GM12878 (cell line): ENCODE data around the gene FGGY. TPM values are rescaled to one million over a fixed set of nuclear protein-coding genes. Genes with fewer than 3 reads are reported as not detected.

Experiments
- ATAC-seq: fragments of 200-7000 bp; cut with Tn5 transposase; 3 replicates; pipeline ENCODE4 v1.9.1; 2020; ENCODE audit warnings: mild to moderate bottlenecking, moderate library complexity
- BruUV-seq: library from RNA; stranded (reverse); fragments of 400-500 nt; replicated peaks from 2 replicates; lab custom pipeline; 2021; lab: Mats Ljungman, UMichigan
- CTCF ChIA-PET: fragments of 300-600 bp; sonication (Branson Sonifier 250); formaldehyde crosslinking; extraction: SDS; loops from one replicate; lab custom pipeline; 2021; ENCODE audit warnings: inconsistent platforms; lab: Yijun Ruan, JAX
- POLR2A ChIA-PET: fragments of 350-600 bp; formaldehyde crosslinking; extraction: SDS; loops from one replicate; lab custom pipeline; 2021; ENCODE audit warnings: inconsistent platforms; lab: Charles Lee
- RAD21 ChIA-PET: fragments of 300-600 bp; sonication (Branson Sonifier 250); formaldehyde crosslinking; loops from one replicate; lab custom pipeline; 2023; ENCODE audit warnings: antibody characterized with exemption; ENCODE audit not compliant: unreplicated experiment; lab: Charles Lee
- SMC1A ChIA-PET: fragments of 300-600 bp; sonication (Branson Sonifier 250); formaldehyde crosslinking; loops from one replicate; lab custom pipeline; 2023; ENCODE audit not compliant: unreplicated experiment, uncharacterized antibody; lab: Charles Lee
- DNase-seq: peaks from one replicate; pipeline ENCODE4 v3.0.0-alpha.2; 2011; ENCODE audit warnings: low read depth, low spot score
- FAIRE-seq: peaks from 3 replicates; lab custom pipeline; 2011; peaks lifted over from hg19 to GRCh38; lab: Jason Lieb, UNC
- H2AFZ ChIP-seq: 2 replicates; pipeline ENCODE4 v1.6.0; 2011; ENCODE audit warnings: low read depth, low read length, control low read depth; ENCODE audit not compliant: control insufficient read depth
- H3K27ac ChIP-seq: 2 replicates; pipeline ENCODE4 v1.5.1; 2011; ENCODE audit warnings: control low read depth; ENCODE audit not compliant: control insufficient read depth, insufficient read depth
- H3K27me3 ChIP-seq, 2 experiments: replicated peaks in 1 of 2; 2 replicates each; pipeline versions ENCODE4 v1.6.0 to v1.6.1; 2011; ENCODE audit warnings: low read length in 1 of 2; ENCODE audit not compliant: control insufficient read depth in 2 of 2, insufficient read depth in 2 of 2
- H3K36me3 ChIP-seq, 2 experiments: 2 replicates each; pipeline ENCODE4 v1.5.1; 2011; ENCODE audit warnings: low read length in 1 of 2; ENCODE audit not compliant: control insufficient read depth in 2 of 2, insufficient read depth in 2 of 2
- H3K4me1 ChIP-seq: 2 replicates; pipeline ENCODE4 v1.6.1; 2011; ENCODE audit warnings: mild to moderate bottlenecking, low read length, moderate library complexity, mixed read lengths; ENCODE audit not compliant: control insufficient read depth, insufficient read depth
- H3K4me2 ChIP-seq: 2 replicates; pipeline ENCODE4 v1.6.0; 2011; ENCODE audit warnings: control low read depth; ENCODE audit not compliant: control insufficient read depth, insufficient read depth
- H3K4me3 ChIP-seq: fragments of 200-600 bp; sonication (generic); 2 replicates; pipeline ENCODE4 v1.5.1; 2016
- H3K79me2 ChIP-seq: 2 replicates; pipeline ENCODE4 v1.6.0; 2011; ENCODE audit warnings: low read length; ENCODE audit not compliant: control insufficient read depth, insufficient read depth
- H3K9ac ChIP-seq: 2 replicates; pipeline ENCODE4 v1.8.0; 2011; ENCODE audit warnings: low read length, control low read depth, mixed read lengths; ENCODE audit not compliant: control insufficient read depth, insufficient read depth
- H3K9me3 ChIP-seq: replicated peaks from 3 replicates; pipeline ENCODE4 v1.5.1; 2011; ENCODE audit warnings: mild to moderate bottlenecking, low read length; ENCODE audit not compliant: control insufficient read depth, insufficient read depth
- H4K20me1 ChIP-seq: 2 replicates; pipeline ENCODE4 v1.6.0; 2011; ENCODE audit not compliant: control insufficient read depth, insufficient read depth
- BHLHE40 ChIP-seq, 2 experiments: fragments of 450-650 bp in 1 of 2; IDR thresholded peaks; 2 replicates each; pipeline ENCODE4 v1.6.1; 2011 to 2017; ENCODE audit warnings: low read depth in 2 of 2, borderline replicate concordance in 1 of 2, improper control_type of control experiment in 1 of 2, low read length in 1 of 2, mild to moderate bottlenecking in 1 of 2
- ESRRA ChIP-seq: IDR thresholded peaks from 2 replicates; pipeline ENCODE4 v1.6.1; 2012; ENCODE audit warnings: mild to moderate bottlenecking, low read length, improper control_type of control experiment
- RAD21 ChIP-seq: IDR thresholded peaks from 2 replicates; pipeline ENCODE4 v1.6.1; 2011; ENCODE audit warnings: mild to moderate bottlenecking, low read depth, low read length, moderate library complexity; ENCODE audit not compliant: insufficient read depth
- RB1 ChIP-seq: fragments of 450-650 bp; formaldehyde crosslinking; IDR thresholded peaks from 2 replicates; pipeline ENCODE4 v1.6.1; 2017; ENCODE audit warnings: mild to moderate bottlenecking, borderline replicate concordance
- RELA ChIP-seq: fragments of 450-650 bp; IDR thresholded peaks from 2 replicates; pipeline ENCODE4 v1.8.0; 2014; ENCODE audit warnings: borderline replicate concordance; ENCODE audit not compliant: partially characterized antibody
- ZNF274 ChIP-seq: IDR thresholded peaks from one replicate; pipeline ENCODE4 v1.8.0; 2011; ENCODE audit not compliant: insufficient read length, insufficient read depth
- WGBS: methylation state at CpG from one replicate; pipeline ENCODE4 v1.1.6; 2016; ENCODE audit warnings: low lambda C conversion rate; ENCODE audit not compliant: insufficient replicate concordance, insufficient coverage; ENCODE audit errors: missing lambda C conversion rate; 5-methylcytosine and 5-hydroxymethylcytosine counted together
- in situ Hi-C: fragments of 300-500 bp; cut with MboI; formaldehyde crosslinking; loops from 9 replicates; pipeline ENCODE4 v1.14.3; 2018; ENCODE audit warnings: mixed read lengths
- intact Hi-C: fragments of 100-400 bp; cut with micrococcal nuclease; formaldehyde crosslinking; loops from one replicate; pipeline ENCODE4 v1.14.2; 2022; ENCODE audit not compliant: unreplicated experiment
- polyA plus RNA-seq, 11 experiments: library from polyadenylated mRNA; depleted of rRNA in 4 of 11; unstranded in 6 of 11; stranded (reverse) in 5 of 11; fragments of >200 nt; fragmentation: Nextera tagmentation in 4 of 11; fragmentation: Illumina TruSeq in 1 of 11; extraction: Ambion mirVana in 4 of 11; extraction: Trizol in 1 of 11; gene quantifications; 1 replicate in 1 of 11; 2 replicates in 10 of 11; pipeline versions ENCODE4 v1.2.1 to v1.2.3, GENCODE V29; 2011 to 2016; ENCODE audit warnings: inconsistent platforms in 2 of 11, missing spikeins in 2 of 11, low read depth in 1 of 11
- total RNA-seq, 4 experiments: library from RNA; depleted of rRNA in 3 of 4; stranded (reverse); fragments of >200 nt in 3 of 4; fragmentation: Illumina TruSeq in 1 of 4; extraction: Trizol in 1 of 4; gene quantifications; 2 replicates each; pipeline versions ENCODE4 v1.2.1 to v1.2.3, GENCODE V29; 2013 to 2021
- TF ChIP-seq, protein P1 (sequence below): fragments of 150-350 bp; IDR thresholded peaks from 2 replicates; pipeline ENCODE4 v1.6.1; 2016; ENCODE audit warnings: low read depth, low read length
- TF ChIP-seq, protein P2 (sequence below): IDR thresholded peaks from 2 replicates; pipeline ENCODE4 v1.6.1; 2011; ENCODE audit warnings: low read depth, low read length, improper control_type of control experiment, borderline replicate concordance
- TF ChIP-seq, protein P3 (sequence below): fragments of 450-650 bp; IDR thresholded peaks from 2 replicates; pipeline ENCODE4 v1.6.1; 2017; ENCODE audit warnings: antibody characterized with exemption, mild to moderate bottlenecking, moderate library complexity

FGGY gene
- total and polyA plus RNA-seq, 10 of the 15 experiments (the other 5 are each of a cell fraction or from before 2014, with no cell fraction given), result 6.2 to 11.9 (median 7.5) TPM

DNA sequence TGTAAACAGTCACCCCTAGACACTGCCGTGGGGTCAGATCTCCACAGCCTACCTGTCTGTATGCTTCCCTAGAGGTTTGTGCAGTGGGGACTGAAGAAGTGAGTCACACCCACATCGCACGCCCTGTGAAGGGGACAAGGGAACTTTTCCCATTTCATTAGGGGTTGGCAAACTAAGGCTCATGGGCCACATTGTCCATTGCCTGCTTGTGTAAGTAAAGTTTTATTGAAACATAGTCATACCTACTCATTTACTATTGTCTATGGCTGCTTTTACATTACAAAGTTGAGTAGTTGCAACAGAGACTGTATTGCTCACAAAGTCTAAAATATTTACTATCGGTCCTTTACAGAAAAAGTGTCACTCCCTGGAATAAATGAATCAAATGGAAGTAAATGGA is 2.5 kb upstream of the FGGY start (continued):
- TF ChIP-seq BHLHE40 (IDR thresholded peaks at IDR 0.05; ENCODE audit: borderline replicate concordance in 1 of 2, low read depth in 2 of 2, low read length in 1 of 2) (no peak), ZNF274 (no peak)
- TF ChIP-seq, protein P1, sequence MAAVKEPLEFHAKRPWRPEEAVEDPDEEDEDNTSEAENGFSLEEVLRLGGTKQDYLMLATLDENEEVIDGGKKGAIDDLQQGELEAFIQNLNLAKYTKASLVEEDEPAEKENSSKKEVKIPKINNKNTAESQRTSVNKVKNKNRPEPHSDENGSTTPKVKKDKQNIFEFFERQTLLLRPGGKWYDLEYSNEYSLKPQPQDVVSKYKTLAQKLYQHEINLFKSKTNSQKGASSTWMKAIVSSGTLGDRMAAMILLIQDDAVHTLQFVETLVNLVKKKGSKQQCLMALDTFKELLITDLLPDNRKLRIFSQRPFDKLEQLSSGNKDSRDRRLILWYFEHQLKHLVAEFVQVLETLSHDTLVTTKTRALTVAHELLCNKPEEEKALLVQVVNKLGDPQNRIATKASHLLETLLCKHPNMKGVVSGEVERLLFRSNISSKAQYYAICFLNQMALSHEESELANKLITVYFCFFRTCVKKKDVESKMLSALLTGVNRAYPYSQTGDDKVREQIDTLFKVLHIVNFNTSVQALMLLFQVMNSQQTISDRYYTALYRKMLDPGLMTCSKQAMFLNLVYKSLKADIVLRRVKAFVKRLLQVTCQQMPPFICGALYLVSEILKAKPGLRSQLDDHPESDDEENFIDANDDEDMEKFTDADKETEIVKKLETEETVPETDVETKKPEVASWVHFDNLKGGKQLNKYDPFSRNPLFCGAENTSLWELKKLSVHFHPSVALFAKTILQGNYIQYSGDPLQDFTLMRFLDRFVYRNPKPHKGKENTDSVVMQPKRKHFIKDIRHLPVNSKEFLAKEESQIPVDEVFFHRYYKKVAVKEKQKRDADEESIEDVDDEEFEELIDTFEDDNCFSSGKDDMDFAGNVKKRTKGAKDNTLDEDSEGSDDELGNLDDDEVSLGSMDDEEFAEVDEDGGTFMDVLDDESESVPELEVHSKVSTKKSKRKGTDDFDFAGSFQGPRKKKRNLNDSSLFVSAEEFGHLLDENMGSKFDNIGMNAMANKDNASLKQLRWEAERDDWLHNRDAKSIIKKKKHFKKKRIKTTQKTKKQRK, result no peak

DNA sequence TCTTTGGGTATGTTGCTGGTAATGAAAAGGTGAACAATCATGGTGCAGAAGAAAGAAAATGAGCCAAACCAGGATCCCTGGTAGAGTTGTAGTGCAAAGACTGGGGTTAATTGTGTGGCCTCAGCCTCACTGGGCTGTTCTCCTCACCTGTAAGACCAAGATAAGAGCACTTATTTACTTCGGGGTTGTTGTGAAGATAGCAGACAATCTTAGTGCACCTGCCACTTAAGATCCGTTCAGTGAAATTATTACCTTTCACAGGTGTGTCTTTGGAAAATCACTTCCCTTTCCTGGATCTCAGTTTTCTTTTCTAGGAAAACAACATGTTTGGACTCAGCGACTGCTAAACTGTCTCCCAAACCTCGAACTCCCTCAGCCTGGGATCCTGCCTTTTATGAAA is 1.3 kb upstream of the FGGY start:
- H3K4me3 ChIP-seq, result no peak overlapping the region
- H3K4me2 ChIP-seq, result peak overlapping the region; percentile 84
- no peak for ATAC-seq
- H4K20me1 ChIP-seq, result no peaks in the 10 kb centered on the region
- no peaks in the 10 kb centered on the region for H3K36me3 ChIP-seq
- ChIA-PET RAD21 (interaction anchor here (0.6 to 2.2 kb wide), 10 partner anchors 10 to 512 kb away, joined by 3 to 9 read pairs (median 4); partner anchors contain the start of gene JUN), POLR2A (interaction anchor here (1.0 to 1.9 kb wide), 5 partner anchors 10 to 58 kb away, joined by 3 to 6 read pairs (median 3); no protein-coding TSS in a partner anchor), CTCF (interaction anchor here (0.8 to 2.1 kb wide), 5 partner anchors 23 to 514 kb away, joined by 3 to 6 read pairs (median 4); no protein-coding TSS in a partner anchor)
- FAIRE-seq, result no peak
- H3K27me3 ChIP-seq, result no peaks in the 10 kb centered on the region
- no TSS peak for BruUV-seq
- TF ChIP-seq RB1 (no peak), RAD21 (no peak), RELA (no peak), ESRRA (no peak)
- TF ChIP-seq, protein P2, sequence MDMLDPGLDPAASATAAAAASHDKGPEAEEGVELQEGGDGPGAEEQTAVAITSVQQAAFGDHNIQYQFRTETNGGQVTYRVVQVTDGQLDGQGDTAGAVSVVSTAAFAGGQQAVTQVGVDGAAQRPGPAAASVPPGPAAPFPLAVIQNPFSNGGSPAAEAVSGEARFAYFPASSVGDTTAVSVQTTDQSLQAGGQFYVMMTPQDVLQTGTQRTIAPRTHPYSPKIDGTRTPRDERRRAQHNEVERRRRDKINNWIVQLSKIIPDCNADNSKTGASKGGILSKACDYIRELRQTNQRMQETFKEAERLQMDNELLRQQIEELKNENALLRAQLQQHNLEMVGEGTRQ, result no peak
- TF ChIP-seq, protein P3, sequence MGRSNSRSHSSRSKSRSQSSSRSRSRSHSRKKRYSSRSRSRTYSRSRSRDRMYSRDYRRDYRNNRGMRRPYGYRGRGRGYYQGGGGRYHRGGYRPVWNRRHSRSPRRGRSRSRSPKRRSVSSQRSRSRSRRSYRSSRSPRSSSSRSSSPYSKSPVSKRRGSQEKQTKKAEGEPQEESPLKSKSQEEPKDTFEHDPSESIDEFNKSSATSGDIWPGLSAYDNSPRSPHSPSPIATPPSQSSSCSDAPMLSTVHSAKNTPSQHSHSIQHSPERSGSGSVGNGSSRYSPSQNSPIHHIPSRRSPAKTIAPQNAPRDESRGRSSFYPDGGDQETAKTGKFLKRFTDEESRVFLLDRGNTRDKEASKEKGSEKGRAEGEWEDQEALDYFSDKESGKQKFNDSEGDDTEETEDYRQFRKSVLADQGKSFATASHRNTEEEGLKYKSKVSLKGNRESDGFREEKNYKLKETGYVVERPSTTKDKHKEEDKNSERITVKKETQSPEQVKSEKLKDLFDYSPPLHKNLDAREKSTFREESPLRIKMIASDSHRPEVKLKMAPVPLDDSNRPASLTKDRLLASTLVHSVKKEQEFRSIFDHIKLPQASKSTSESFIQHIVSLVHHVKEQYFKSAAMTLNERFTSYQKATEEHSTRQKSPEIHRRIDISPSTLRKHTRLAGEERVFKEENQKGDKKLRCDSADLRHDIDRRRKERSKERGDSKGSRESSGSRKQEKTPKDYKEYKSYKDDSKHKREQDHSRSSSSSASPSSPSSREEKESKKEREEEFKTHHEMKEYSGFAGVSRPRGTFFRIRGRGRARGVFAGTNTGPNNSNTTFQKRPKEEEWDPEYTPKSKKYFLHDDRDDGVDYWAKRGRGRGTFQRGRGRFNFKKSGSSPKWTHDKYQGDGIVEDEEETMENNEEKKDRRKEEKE, result no peak
- TF ChIP-seq, all 136 proteins: peak for 0
- in situ Hi-C loops, result loop anchor here (5.0 to 10.0 kb wide), 2 partner anchors 402 to 511 kb away; partner anchors contain the start of gene JUN
- no peak overlapping the region for H3K27ac ChIP-seq
- H2AFZ ChIP-seq, result peak overlapping the region; percentile 90
- DNase-seq, result no peak
- SMC1A ChIA-PET, result interaction anchor here (0.7 to 3.1 kb wide), 10 partner anchors 9 to 404 kb away, joined by 3 to 11 read pairs (median 4); no protein-coding TSS in a partner anchor
- peak overlapping the region; percentile 64 for H3K9ac ChIP-seq
- H3K4me1 ChIP-seq, result peaks cover 3% of the 10 kb centered on the region; the same call in 1 of the 2 replicates
- 82% methylated on average over 4 of the region's 4 CpGs for WGBS
- H3K79me2 ChIP-seq, result no peaks in the 10 kb centered on the region; the same call in 1 of the 2 replicates
- intact Hi-C loops, result loop anchor here (2.0 to 10.0 kb wide), 6 partner anchors 151 to 511 kb away; partner anchors contain the start of gene JUN
- no peaks in the 10 kb centered on the region for H3K9me3 ChIP-seq
